Mucosa of descending colon (tissue), 3 donors: ENCODE data around the gene CTNNBL1. TPM values are rescaled to one million over a fixed set of nuclear protein-coding genes. Genes with fewer than 3 reads are reported as not detected.

Experiments
- ATAC-seq: fragments of 200-7000 bp; cut with Tn5 transposase; one replicate; pipeline ENCODE4 v1.9.1; 2020; ENCODE audit warnings: mild to moderate bottlenecking, moderate library complexity
- DNase-seq, 3 donors: peaks; one replicate each; pipeline ENCODE4 v3.0.0-alpha.2; 2020
- H3K36me3 ChIP-seq: fragments of 200-600 bp; one replicate; pipeline ENCODE4 v1.8.0; 2021; ENCODE audit warnings: low read depth, mild to moderate bottlenecking
- H3K4me1 ChIP-seq: fragments of 200-600 bp; one replicate; pipeline ENCODE4 v1.8.0; 2021; ENCODE audit warnings: low read depth, mild to moderate bottlenecking
- H3K4me3 ChIP-seq: fragments of 200-600 bp; one replicate; pipeline ENCODE4 v1.8.0; 2021; ENCODE audit warnings: mild to moderate bottlenecking
- H3K9me3 ChIP-seq: fragments of 200-600 bp; one replicate; pipeline ENCODE4 v1.8.0; 2021; ENCODE audit warnings: mild to moderate bottlenecking
- intact Hi-C, 2 donors: fragments of 100-400 bp; cut with DNase I in 1 of 2; cut with micrococcal nuclease in 1 of 2; formaldehyde crosslinking; loops; one replicate each; pipeline versions ENCODE4 v1.11.0 to v1.11.1; 2022; cut with DNase I, micrococcal nuclease
- long read RNA-seq, 2 donors: library from polyadenylated mRNA; unstranded; transcript quantifications; one replicate each; pipeline ENCODE4 v2.0.0, GENCODE V29; 2019 to 2021
- total RNA-seq, 3 donors: library from RNA; stranded (reverse); fragmentation: NEBNext Ultra II Directional in 2 of 3; extraction: Animal tissue kit (Norgen Biotek cat#: 25700) in 2 of 3; gene quantifications; one replicate each; pipeline versions ENCODE4 v1.2.1 to v1.2.4, GENCODE V29; 2021 to 2023
- TF ChIP-seq, protein P1 (sequence below): fragments of 200-600 bp; IDR thresholded peaks from one replicate; pipeline ENCODE4 v1.8.0; 2022; ENCODE audit warnings: antibody characterized with exemption, mild to moderate bottlenecking
- donor health status: DM: no; HTN: no; CAD: no; lungs with moderate emphysema.
- donor health status: DM: no; HTN: no; CAD: no.
- donor health status: DM: no; HTN: yes; CAD: no.

Gene CTNNBL1
- total RNA-seq = 10 to 100 TPM; 31.0 to 64.8 (median 37.8) TPM
- long read RNA-seq, donor 1, transcript CTNNBL1-201 (16 exons, 1,925 nt) = major isoform, 72 of 84 reads
- long read RNA-seq, donor 1, partial matches to known transcripts = 3 of 84 reads
- long read RNA-seq, donor 1, other reads (novel, unspliced or antisense) = 8 of 84 reads
- long read RNA-seq, donor 2, transcript CTNNBL1-201 (16 exons, 1,925 nt) = major isoform, 39 of 49 reads
- long read RNA-seq, donor 2, partial matches to known transcripts = 1 of 49 reads
- long read RNA-seq, donor 2, other reads (novel, unspliced or antisense) = 9 of 49 reads

DNA sequence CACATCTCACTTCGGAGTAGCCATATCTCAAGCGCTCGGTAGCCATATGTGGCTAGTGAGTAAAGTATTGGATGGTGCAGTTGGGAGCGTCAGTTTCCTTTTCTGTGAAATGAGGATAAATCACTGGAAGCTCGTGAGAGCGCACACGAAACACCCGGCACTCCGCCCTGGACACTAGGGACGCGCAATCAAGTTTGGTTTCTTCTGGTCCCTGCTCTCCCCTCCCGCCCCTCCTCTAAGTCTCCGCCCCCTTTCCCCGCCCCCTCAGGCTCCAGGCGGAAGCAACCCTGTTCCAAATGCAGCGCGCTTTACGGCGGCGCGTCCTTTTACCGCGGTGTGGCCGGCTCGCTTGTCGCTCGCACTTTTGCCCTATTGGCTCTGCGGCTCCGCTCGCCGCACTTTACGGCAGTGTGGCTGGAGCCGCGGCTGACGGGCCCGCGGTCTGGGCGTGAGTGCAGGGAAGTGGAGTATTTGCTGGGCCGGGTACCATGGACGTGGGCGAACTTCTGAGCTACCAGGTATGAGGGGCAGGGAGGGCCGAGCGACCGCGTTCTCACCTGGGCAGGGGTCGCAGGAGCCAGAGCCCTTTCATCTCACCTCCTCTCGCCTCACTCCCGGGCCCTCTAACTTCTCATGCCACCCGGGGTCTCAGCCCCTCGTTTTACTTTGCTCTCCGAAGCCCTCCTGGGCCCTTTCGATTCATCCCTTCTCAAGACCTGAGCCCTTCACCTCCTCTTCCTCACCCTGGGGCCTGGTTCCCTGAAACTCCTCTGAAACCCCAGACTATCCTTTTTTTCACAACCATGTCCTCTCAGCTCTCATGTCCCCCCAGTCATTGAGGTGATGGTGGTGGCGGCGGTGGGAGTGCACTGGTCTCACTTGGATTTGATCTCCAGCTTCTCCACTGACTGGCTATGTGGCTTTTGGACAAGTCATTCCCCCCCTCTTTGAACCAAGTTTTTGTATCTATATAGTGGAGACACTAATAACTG lies at the start of gene CTNNBL1:
TSS of gene CTNNBL1 (plus strand) at position 396 of the 992 bp plus-strand sequence. CDS start at position 489, 93 bp downstream.
- intact Hi-C loops = no loop called here
- peak; percentile 98 to 100 (median 99) for DNase-seq
- TF ChIP-seq, protein P1, sequence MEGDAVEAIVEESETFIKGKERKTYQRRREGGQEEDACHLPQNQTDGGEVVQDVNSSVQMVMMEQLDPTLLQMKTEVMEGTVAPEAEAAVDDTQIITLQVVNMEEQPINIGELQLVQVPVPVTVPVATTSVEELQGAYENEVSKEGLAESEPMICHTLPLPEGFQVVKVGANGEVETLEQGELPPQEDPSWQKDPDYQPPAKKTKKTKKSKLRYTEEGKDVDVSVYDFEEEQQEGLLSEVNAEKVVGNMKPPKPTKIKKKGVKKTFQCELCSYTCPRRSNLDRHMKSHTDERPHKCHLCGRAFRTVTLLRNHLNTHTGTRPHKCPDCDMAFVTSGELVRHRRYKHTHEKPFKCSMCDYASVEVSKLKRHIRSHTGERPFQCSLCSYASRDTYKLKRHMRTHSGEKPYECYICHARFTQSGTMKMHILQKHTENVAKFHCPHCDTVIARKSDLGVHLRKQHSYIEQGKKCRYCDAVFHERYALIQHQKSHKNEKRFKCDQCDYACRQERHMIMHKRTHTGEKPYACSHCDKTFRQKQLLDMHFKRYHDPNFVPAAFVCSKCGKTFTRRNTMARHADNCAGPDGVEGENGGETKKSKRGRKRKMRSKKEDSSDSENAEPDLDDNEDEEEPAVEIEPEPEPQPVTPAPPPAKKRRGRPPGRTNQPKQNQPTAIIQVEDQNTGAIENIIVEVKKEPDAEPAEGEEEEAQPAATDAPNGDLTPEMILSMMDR = no peak

GRCh38 chr20:37644605-37645004 lies 49.2 kb upstream of the CTNNBL1 start:
- Histone ChIP-seq H3K4me3 (no peak overlapping the region), H3K9me3 (no peaks in the 10 kb centered on the region), H3K36me3 (no peaks in the 10 kb centered on the region), H3K4me1 (no peaks in the 10 kb centered on the region)
- TF ChIP-seq, protein P1 = no peak
- no peak for DNase-seq
- intact Hi-C loops = no loop called here
- ATAC-seq = no peak

More for the DNA sequence above, at the start of gene CTNNBL1:
- Histone ChIP-seq H3K4me3 (peak within 1 kb of the TSS; percentile 72), H3K4me1 (peaks cover 8% of the 10 kb centered on the region), H3K9me3 (no peaks in the 10 kb centered on the region), H3K36me3 (no peaks in the 10 kb centered on the region)
- peak; percentile 100 for ATAC-seq

GRCh38 chr20:37647946-37648345 lies 45.9 kb upstream of the CTNNBL1 start:
- no peaks in the 10 kb centered on the region for H3K4me1 ChIP-seq
- intact Hi-C loops = no loop called here

GRCh38 chr20:37649017-37649416 lies 44.8 kb upstream of the CTNNBL1 start:
- no peaks in the 10 kb centered on the region for H3K9me3 ChIP-seq
- intact Hi-C loops = no loop called here
- H3K4me1 ChIP-seq = no peaks in the 10 kb centered on the region
- no peaks in the 10 kb centered on the region for H3K36me3 ChIP-seq
- TF ChIP-seq, protein P1 = no peak
- no peak overlapping the region for H3K4me3 ChIP-seq
- ATAC-seq (no peak), DNase-seq (no peak)

More at GRCh38 chr20:37647946-37648345, 45.9 kb upstream of the CTNNBL1 start:
- H3K36me3 ChIP-seq = no peaks in the 10 kb centered on the region
- TF ChIP-seq, protein P1 = no peak
- ATAC-seq = no peak
- H3K9me3 ChIP-seq = no peaks in the 10 kb centered on the region
- H3K4me3 ChIP-seq = no peak overlapping the region
- no peak for DNase-seq

DNA sequence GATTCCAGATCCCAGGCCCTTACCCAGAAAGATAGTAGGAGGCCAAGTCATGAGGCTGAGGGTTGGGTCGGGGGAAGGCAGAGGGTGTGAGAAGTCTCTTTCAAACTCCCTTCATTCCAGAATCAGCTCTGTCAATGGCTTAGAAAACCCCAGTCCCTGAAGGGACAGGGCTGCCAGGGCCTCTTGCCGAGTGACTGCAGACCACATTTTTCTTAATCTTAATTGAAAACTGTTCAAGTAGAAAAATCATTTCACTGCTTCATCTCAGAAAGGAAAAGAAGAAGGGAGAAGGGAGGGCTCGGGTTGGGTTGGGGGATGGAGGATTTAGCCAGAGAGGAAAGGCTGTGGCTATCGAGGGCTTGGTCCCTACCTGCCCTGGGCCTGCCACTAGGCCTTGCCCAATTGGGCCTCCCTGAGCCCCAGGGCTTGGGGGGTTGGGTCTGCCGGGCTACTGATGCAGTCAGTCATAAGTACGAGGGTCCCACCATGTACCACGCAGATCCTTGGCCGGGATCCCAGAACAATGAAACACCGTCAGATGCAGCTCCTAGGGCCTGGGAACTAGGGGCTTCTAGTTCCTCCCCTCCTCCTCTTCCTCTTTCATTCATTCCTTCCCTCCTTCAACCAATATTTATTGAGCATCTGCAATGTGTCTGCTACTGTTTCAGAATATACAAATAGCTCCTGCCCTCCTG lies 44.0 kb upstream of the CTNNBL1 start:
- DNase-seq (no peak), ATAC-seq (no peak)
- no peaks in the 10 kb centered on the region for H3K4me1 ChIP-seq
- TF ChIP-seq, protein P1 = no peak
- intact Hi-C loops = no loop called here
- no peak overlapping the region for H3K4me3 ChIP-seq
- H3K9me3 ChIP-seq = no peaks in the 10 kb centered on the region
- no peaks in the 10 kb centered on the region for H3K36me3 ChIP-seq
